HG03342 (cell line): ENCODE results near the gene EPAS1.

Experiments
- ATAC-seq: cut with Tn5 transposase; IDR thresholded peaks from one replicate; pipeline ENCODE4 v1.9.1; 2021; ENCODE audit warnings: mild to moderate bottlenecking, moderate library complexity; ENCODE audit not compliant: unreplicated experiment

Gene EPAS1

GRCh38 chr2:46430413-46430812 lies 133.2 kb downstream of the EPAS1 start:
- ATAC-seq, result no peak

GRCh38 chr2:46430992-46431391 lies 133.8 kb downstream of the EPAS1 start:
- ATAC-seq, result no peak

GRCh38 chr2:46431481-46432235 lies 134.5 kb downstream of the EPAS1 start:
- no peak for ATAC-seq

GRCh38 chr2:46434851-46435273 lies 137.7 kb downstream of the EPAS1 start:
- ATAC-seq, result no peak

- no peak for ATAC-seq
These were observed 138.1 kb downstream of the EPAS1 start for GRCh38 chr2:46435353-46435752.

GRCh38 chr2:46435796-46436360 lies 138.7 kb downstream of the EPAS1 start:
- no peak for ATAC-seq
